Measurements from ENCODE around the gene DNAH14. TPM values are rescaled to one million over a fixed set of nuclear protein-coding genes. Genes with fewer than 3 reads are reported as not detected.

Gene DNAH14
- total and polyA plus RNA-seq, 4 donors, result 0.92 to 11.3 (median 2.0) TPM; not detected in 1

DNA sequence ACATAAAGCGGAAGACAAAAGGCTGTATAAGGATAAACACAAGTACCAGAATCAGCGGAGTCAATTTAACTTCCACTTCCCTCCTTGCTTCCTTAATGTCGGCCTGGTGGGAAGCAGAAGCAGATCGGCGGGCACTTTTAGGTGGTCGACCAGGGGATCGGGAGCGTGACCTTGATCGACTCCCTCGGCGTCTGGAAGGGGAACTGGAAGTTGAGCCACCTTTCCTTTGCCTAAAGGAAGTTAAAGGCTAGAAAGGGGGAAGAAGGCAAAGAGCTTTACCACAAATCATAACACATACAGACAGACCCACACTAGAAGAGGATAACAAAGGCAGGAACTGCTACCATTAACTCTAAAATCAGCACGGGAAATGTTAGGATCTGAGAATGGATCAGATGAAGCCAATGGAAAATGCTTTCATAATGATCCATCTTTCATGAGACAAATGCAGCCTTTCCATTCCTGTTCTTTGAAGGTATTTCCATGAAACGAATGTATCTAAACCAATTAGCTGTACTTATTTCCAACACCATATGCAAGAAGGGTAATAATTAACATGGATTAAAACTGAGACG, 492.6 kb downstream of the DNAH14 start:
- Histone ChIP-seq H3K4me1 (ENCODE audit: control insufficient read depth in 1 of 2, insufficient read depth in 2 of 2, low read length in 2 of 2) (no peaks in the 10 kb centered on the region), H3K4me3 (ENCODE audit: low read length in 2 of 2) (no peak overlapping the region), H3K27me3 (ENCODE audit: control insufficient read depth in 1 of 2, insufficient read depth in 2 of 2, low read length in 1 of 2) (no peaks in the 10 kb centered on the region), H3K36me3 (ENCODE audit: control insufficient read depth in 1 of 2, insufficient read depth in 2 of 2, low read length in 1 of 2) (peaks cover 2 to 3% of the 10 kb centered on the region in 2 donors), H3K9me3 (ENCODE audit: control insufficient read depth, low read length) (no peaks in the 10 kb centered on the region), H3K27ac (ENCODE audit: low read depth in 1 of 2, low read length in 2 of 2) (no peak overlapping the region)
- no peak for DNase-seq
- intact Hi-C loops (cut with DNase I), result no loop called here
- 85 to 86% methylated on average over 14 of the region's 14 CpGs for WGBS, 2 donors
- no peak for ATAC-seq (ENCODE audit: low FRiP score)

DNA sequence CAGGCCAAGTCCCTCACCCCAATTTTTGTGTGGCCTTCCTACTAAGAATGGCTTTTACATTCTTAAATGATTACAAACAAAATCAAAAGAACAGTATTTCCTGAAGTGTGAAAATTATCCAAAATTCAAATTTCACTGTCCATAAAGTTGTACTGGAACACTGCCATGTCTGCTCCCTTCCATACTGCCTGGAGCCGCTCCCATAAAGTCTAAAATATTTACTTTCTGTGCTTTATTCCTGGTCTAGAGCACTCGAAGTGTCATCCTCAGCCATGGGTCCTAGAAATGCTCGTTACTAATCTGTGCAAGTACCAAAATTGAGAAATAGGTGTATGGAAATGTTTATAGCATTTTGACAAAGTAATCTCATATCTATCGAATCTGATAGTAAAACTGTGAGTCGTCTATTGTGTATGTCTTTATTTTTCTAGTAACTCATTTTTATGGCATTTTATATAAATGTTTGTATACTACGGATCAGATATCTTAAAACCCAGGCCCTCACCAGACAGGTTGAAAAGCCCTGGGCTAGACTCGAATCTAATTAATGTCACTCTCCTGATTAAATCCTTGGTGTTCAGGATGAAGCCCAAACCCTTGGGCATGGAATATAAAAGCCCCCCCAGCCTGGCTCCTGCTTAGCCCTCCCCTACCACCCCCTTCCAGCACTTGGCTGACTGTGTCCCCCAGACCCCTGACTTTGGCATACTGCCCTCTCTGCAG, 493.5 kb downstream of the DNAH14 start:
- no peak for DNase-seq
- intact Hi-C loops (cut with DNase I), result no loop called here
- H3K36me3 ChIP-seq (ENCODE audit: control insufficient read depth in 1 of 2, insufficient read depth in 2 of 2, low read length in 1 of 2), result peaks cover 2 to 3% of the 10 kb centered on the region in 2 donors
- no peak overlapping the region for H3K27ac ChIP-seq (ENCODE audit: low read depth in 1 of 2, low read length in 2 of 2)
- ATAC-seq (ENCODE audit: low FRiP score), result no peak
- 71 to 78% methylated on average over 7 of the region's 7 CpGs for WGBS, 2 donors
- no peaks in the 10 kb centered on the region for H3K4me1 ChIP-seq (ENCODE audit: control insufficient read depth in 1 of 2, insufficient read depth in 2 of 2, low read length in 2 of 2)
- H3K4me3 ChIP-seq (ENCODE audit: low read length in 2 of 2), result no peak overlapping the region
- H3K9me3 ChIP-seq (ENCODE audit: control insufficient read depth, low read length), result no peaks in the 10 kb centered on the region
- H3K27me3 ChIP-seq (ENCODE audit: control insufficient read depth in 1 of 2, insufficient read depth in 2 of 2, low read length in 1 of 2), result no peaks in the 10 kb centered on the region

DNA sequence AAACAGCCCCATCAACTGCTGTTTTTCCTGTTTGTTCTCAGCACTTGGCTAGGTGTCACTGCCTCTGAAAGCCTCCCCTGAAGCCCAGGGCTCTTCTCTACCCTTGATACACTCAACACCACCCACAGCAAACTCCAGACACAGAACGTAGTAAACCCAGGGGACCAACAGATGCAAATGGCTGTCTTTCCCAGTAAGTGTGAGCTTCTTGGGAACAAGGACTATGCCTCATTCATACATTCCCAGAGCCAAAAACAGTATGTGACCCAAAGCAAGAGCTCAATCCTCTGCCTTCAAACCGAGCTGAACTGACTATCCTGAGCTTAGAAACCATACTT, 494.0 kb downstream of the DNAH14 start:
- Histone ChIP-seq H3K27me3 (ENCODE audit: control insufficient read depth in 1 of 2, insufficient read depth in 2 of 2, low read length in 1 of 2) (no peaks in the 10 kb centered on the region), H3K4me1 (ENCODE audit: control insufficient read depth in 1 of 2, insufficient read depth in 2 of 2, low read length in 2 of 2) (no peaks in the 10 kb centered on the region), H3K36me3 (ENCODE audit: control insufficient read depth in 1 of 2, insufficient read depth in 2 of 2, low read length in 1 of 2) (peaks cover 2 to 3% of the 10 kb centered on the region in 2 donors), H3K27ac (ENCODE audit: low read depth in 1 of 2, low read length in 2 of 2) (no peak overlapping the region), H3K4me3 (ENCODE audit: low read length in 2 of 2) (no peak overlapping the region), H3K9me3 (ENCODE audit: control insufficient read depth, low read length) (no peaks in the 10 kb centered on the region)
- WGBS, 2 donors, result 78 to 81% methylated on average over 2 of the region's 2 CpGs
- DNase-seq (no peak), ATAC-seq (ENCODE audit: low FRiP score) (no peak)
- intact Hi-C loops (cut with DNase I), result no loop called here

DNA sequence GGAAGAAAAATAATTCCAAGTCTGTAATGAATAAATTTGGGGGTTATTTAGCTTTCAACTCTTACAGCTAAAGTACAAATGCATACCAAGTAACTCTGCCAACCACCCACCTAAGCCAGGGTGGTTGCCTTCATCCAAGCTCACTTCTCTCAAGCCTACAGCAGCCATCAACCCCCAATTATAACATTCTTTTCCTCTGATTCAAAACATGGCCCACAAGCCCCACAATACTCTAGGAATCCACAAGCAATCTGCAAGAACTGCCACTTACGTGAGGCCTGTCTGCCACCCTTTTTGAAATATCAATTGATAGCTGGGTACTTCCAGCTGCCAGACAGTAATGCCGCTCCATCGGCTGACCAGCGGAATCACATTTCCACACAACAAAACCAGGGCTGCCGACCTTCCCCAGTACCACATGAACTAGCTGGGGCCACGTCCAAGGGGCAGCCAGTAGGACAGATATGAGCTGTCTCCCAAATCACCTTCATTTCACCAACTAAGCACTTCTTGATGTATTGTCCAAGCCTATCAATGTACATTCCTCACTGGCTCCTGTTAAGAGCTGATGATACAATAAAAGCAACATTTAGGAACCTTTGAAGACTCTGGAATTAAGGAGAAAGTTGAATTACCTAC, 495.2 kb downstream of the DNAH14 start:
- H3K36me3 ChIP-seq (ENCODE audit: control insufficient read depth in 1 of 2, insufficient read depth in 2 of 2, low read length in 1 of 2), result no peaks in the 10 kb centered on the region
- WGBS, 2 donors, result 76% methylated on average over 6 of the region's 6 CpGs
- no peak overlapping the region for H3K27ac ChIP-seq (ENCODE audit: low read depth in 1 of 2, low read length in 2 of 2)
- no peaks in the 10 kb centered on the region for H3K27me3 ChIP-seq (ENCODE audit: control insufficient read depth in 1 of 2, insufficient read depth in 2 of 2, low read length in 1 of 2)
- DNase-seq, result no peak
- no peaks in the 10 kb centered on the region for H3K9me3 ChIP-seq (ENCODE audit: control insufficient read depth, low read length)
- no peaks in the 10 kb centered on the region for H3K4me1 ChIP-seq (ENCODE audit: control insufficient read depth in 1 of 2, insufficient read depth in 2 of 2, low read length in 2 of 2)
- intact Hi-C loops (cut with DNase I), result no loop called here
- H3K4me3 ChIP-seq (ENCODE audit: low read length in 2 of 2), result no peak overlapping the region
- ATAC-seq (ENCODE audit: low FRiP score), result no peak

DNA sequence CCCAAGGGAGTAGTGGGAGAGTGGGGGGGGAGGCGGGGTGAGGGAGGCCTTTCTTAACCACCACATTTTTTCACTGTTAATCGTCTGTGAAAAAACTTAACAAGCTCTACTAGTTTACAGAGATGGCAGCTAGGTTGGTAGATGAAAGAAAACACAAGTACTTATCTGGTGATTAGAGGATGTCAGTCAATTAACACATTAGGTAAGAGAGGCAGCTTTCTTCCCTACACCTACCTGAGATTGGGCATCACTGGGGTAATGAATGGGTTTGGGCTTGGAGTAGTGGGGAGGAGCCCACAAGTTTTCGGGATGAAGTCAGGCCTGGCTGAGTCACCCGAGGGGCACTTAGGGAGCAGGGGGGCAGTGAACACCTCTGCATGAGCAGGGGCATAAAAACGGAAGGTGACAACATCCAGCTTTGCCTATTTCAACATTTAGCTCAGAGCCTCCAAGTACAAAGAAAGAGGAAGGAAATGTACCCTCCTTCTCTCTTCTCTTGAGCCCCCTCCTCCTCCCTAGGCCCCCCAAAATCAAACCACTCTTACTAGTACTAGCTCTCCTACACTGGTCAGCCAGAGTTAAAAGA, 495.8 kb downstream of the DNAH14 start:
- 53 to 54% methylated on average over 5 of the region's 5 CpGs for WGBS, 2 donors
- no peaks in the 10 kb centered on the region for H3K9me3 ChIP-seq (ENCODE audit: control insufficient read depth, low read length)
- no peaks in the 10 kb centered on the region for H3K4me1 ChIP-seq (ENCODE audit: control insufficient read depth in 1 of 2, insufficient read depth in 2 of 2, low read length in 2 of 2)
- ATAC-seq (ENCODE audit: low FRiP score) (no peak), DNase-seq (no peak)
- no peak overlapping the region for H3K4me3 ChIP-seq (ENCODE audit: low read length in 2 of 2)
- no peaks in the 10 kb centered on the region for H3K36me3 ChIP-seq (ENCODE audit: control insufficient read depth in 1 of 2, insufficient read depth in 2 of 2, low read length in 1 of 2)
- H3K27me3 ChIP-seq (ENCODE audit: control insufficient read depth in 1 of 2, insufficient read depth in 2 of 2, low read length in 1 of 2), result no peaks in the 10 kb centered on the region
- intact Hi-C loops (cut with DNase I), result no loop called here
- no peak overlapping the region for H3K27ac ChIP-seq (ENCODE audit: low read depth in 1 of 2, low read length in 2 of 2)

DNA sequence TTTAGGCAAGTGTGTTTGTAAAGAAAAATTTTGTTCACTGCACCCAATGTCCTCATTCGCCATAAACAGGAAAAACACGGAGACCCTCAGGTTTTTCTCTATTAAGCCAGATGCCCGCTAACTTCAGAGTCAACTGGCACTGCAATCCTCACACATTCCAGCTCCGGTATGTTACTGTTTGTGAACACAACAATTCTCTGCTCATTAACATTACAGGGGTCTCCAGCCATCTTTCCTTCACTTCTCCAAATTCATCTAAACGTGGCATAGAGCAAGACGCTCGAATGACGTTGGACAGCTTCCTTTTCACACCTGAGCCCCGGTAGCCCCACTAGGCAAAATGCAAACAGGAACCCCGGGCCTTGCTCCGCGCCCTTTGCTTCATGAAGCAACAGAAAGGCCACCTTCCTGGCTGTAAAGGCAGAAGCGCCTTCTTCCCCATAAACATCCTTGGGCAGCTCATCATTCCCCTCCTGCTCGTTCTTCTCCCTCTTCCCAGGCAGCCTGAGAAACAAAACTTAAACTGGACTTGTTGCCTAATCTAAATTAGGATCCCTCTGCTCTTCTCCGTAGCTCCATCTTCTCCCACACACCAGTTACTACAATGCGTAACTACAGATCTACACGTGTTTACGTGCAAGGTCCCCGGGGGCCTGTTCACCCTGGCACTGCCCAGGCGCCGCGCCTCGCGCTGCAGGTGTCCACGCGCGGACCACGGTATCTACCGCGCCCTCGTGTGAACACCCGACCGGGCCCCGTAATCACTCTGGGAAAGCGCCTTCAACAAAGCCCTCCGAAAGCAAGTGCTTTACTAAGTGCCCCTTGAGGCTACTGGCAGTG, 497.1 kb downstream of the DNAH14 start:
- Histone ChIP-seq H3K4me3 (ENCODE audit: low read length in 2 of 2) (peak overlapping the region; percentile 86 to 90), H3K36me3 (ENCODE audit: control insufficient read depth in 1 of 2, insufficient read depth in 2 of 2, low read length in 1 of 2) (no peaks in the 10 kb centered on the region), H3K4me1 (ENCODE audit: control insufficient read depth in 1 of 2, insufficient read depth in 2 of 2, low read length in 2 of 2) (no peaks in the 10 kb centered on the region), H3K9me3 (ENCODE audit: control insufficient read depth, low read length) (no peaks in the 10 kb centered on the region), H3K27me3 (ENCODE audit: control insufficient read depth in 1 of 2, insufficient read depth in 2 of 2, low read length in 1 of 2) (no peaks in the 10 kb centered on the region), H3K27ac (ENCODE audit: low read depth in 1 of 2, low read length in 2 of 2) (no peak overlapping the region)
- intact Hi-C loops (cut with DNase I), result no loop called here
- ATAC-seq (ENCODE audit: low FRiP score) (peak; percentile 5), DNase-seq (peak in 1 of 2 donors; percentile 81)
- 8 to 10% methylated on average over 36 of the region's 36 CpGs for WGBS, 2 donors

DNA sequence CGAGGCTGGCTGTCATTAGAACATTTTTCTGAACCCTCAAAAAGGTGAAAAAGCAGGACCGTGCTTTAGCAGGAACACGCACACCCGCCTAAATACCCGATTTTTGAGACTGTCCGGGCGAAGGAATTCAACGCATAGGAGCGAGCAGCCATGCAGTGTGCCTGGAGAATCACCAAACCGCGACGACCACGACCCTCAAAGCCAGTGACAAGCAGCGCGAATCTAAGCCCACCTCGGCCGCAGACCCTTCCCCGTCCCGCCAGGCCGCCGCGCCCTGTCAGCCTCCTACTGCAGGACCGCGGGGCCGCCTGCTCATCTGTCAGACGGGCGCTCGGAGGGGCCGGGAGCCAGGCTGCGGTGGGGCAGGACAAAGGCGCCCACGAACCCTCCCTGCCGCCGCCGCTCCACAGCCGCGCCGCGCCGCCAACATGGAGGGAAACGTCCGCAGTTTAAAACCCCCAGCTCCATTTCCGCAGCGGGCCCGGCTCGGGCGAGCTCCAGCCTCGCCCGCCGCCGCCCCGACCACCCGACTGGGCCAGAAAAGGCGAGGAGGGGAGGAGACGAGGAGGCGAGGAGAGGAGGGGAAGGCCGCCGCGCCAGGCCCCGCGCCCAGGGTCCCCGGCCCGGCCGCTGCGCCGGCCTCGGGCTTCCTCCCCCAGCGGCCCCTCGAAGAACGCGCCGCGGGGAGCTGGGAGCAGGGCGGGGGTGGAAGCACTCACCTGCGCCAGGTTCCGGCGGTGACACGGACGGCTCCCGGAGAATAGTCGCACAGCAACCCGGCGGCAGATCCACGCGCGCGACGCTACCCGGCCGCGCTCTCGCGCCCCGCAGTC, 498.0 kb downstream of the DNAH14 start, which contains the start of gene LBR:
TSS of gene LBR (minus strand) at position 804 of the 833 bp plus-strand sequence. CDS start 3,963 bp downstream, outside the sequence.
- Histone ChIP-seq H3K4me3 (ENCODE audit: low read length in 2 of 2) (peak within 1 kb of the TSS; percentile 86 to 90), H3K4me1 (ENCODE audit: control insufficient read depth in 1 of 2, insufficient read depth in 2 of 2, low read length in 2 of 2) (no peaks in the 10 kb centered on the region), H3K27me3 (ENCODE audit: control insufficient read depth in 1 of 2, insufficient read depth in 2 of 2, low read length in 1 of 2) (no peaks in the 10 kb centered on the region), H3K9me3 (ENCODE audit: control insufficient read depth, low read length) (no peaks in the 10 kb centered on the region), H3K27ac (ENCODE audit: low read depth in 1 of 2, low read length in 2 of 2) (peak within 1 kb of the TSS in 1 of 2 donors; percentile 28), H3K36me3 (ENCODE audit: control insufficient read depth in 1 of 2, insufficient read depth in 2 of 2, low read length in 1 of 2) (no peaks in the 10 kb centered on the region)
- 0% methylated on average over 66 to 94 of the region's 94 CpGs for WGBS, 2 donors
- intact Hi-C loops (cut with DNase I), result no loop called here
- ATAC-seq (ENCODE audit: low FRiP score) (peak; percentile 60), DNase-seq (peak in 1 of 2 donors; percentile 84)
